ENCODE results near the gene OR8J1.

- TF ChIP-seq, protein P1, sequence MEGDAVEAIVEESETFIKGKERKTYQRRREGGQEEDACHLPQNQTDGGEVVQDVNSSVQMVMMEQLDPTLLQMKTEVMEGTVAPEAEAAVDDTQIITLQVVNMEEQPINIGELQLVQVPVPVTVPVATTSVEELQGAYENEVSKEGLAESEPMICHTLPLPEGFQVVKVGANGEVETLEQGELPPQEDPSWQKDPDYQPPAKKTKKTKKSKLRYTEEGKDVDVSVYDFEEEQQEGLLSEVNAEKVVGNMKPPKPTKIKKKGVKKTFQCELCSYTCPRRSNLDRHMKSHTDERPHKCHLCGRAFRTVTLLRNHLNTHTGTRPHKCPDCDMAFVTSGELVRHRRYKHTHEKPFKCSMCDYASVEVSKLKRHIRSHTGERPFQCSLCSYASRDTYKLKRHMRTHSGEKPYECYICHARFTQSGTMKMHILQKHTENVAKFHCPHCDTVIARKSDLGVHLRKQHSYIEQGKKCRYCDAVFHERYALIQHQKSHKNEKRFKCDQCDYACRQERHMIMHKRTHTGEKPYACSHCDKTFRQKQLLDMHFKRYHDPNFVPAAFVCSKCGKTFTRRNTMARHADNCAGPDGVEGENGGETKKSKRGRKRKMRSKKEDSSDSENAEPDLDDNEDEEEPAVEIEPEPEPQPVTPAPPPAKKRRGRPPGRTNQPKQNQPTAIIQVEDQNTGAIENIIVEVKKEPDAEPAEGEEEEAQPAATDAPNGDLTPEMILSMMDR (IDR thresholded peaks at IDR 0.05): no peak
- TF ChIP-seq POLR2A (IDR thresholded peaks at IDR 0.05): no peak
Observed at GRCh38 chr11:56307836-56308235, 46.3 kb upstream of the OR8J1 start.
